Upper lobe of left lung (tissue), 4 donors: ENCODE data around the gene C1orf21.

ENCODE experiments used
- CTCF ChIP-seq, 6 experiments: fragments of 450-650 bp in 4 of 6; fragments of 200-600 bp in 2 of 6; sonication (generic) in 2 of 6; IDR thresholded peaks; one replicate each; pipeline ENCODE4 v1.5.1; 2016 to 2019; ENCODE audit warnings: antibody characterized with exemption in 6 of 6
- EP300 ChIP-seq, 4 donors: sonication (generic); formaldehyde crosslinking; IDR thresholded peaks; one replicate each; pipeline ENCODE4 v1.5.1; 2017; ENCODE audit warnings: antibody characterized with exemption in 4 of 4, control low read depth in 2 of 4
- POLR2A ChIP-seq, 4 donors: fragments of 450-650 bp; IDR thresholded peaks; one replicate each; pipeline ENCODE4 v1.5.1; 2016 to 2017; ENCODE audit warnings: antibody characterized with exemption in 4 of 4, mild to moderate bottlenecking in 2 of 4
- POLR2AphosphoS5 ChIP-seq, 2 donors: sonication (generic); formaldehyde crosslinking; IDR thresholded peaks; one replicate each; pipeline ENCODE4 v1.5.1; 2017; ENCODE audit warnings: antibody characterized with exemption in 2 of 2

- no peak for TF ChIP-seq CTCF (IDR thresholded peaks at IDR 0.05)
- no peak for TF ChIP-seq POLR2A (IDR thresholded peaks at IDR 0.05)
- TF ChIP-seq EP300 (IDR thresholded peaks at IDR 0.05), result peak in 1 of 4 donors; percentile 18
- no peak for TF ChIP-seq POLR2AphosphoS5 (IDR thresholded peaks at IDR 0.05)
These were observed 35.8 kb downstream of the C1orf21 start for GRCh38 chr1:184422490-184423233.
